Measurements from ENCODE around the gene MAP7.

The MAP7 gene

GRCh38 chr6:136544326-136544725 lies 5.9 kb downstream of the MAP7 start:
- no peak overlapping the region for H3K4me3 ChIP-seq (ENCODE audit: low read length)
- no peaks in the 10 kb centered on the region for H4K20me1 ChIP-seq (ENCODE audit: insufficient read depth, low read length)
- H3K4me2 ChIP-seq (ENCODE audit: low read length): no peak overlapping the region
- peaks cover 2% of the 10 kb centered on the region; the same call in 1 of the 2 replicates for H3K27me3 ChIP-seq (ENCODE audit: low read depth, low read length)
- no peaks in the 10 kb centered on the region for H3K79me2 ChIP-seq (ENCODE audit: low read length)
- H3K4me1 ChIP-seq (ENCODE audit: low read length): no peaks in the 10 kb centered on the region
- TF ChIP-seq, protein P1, sequence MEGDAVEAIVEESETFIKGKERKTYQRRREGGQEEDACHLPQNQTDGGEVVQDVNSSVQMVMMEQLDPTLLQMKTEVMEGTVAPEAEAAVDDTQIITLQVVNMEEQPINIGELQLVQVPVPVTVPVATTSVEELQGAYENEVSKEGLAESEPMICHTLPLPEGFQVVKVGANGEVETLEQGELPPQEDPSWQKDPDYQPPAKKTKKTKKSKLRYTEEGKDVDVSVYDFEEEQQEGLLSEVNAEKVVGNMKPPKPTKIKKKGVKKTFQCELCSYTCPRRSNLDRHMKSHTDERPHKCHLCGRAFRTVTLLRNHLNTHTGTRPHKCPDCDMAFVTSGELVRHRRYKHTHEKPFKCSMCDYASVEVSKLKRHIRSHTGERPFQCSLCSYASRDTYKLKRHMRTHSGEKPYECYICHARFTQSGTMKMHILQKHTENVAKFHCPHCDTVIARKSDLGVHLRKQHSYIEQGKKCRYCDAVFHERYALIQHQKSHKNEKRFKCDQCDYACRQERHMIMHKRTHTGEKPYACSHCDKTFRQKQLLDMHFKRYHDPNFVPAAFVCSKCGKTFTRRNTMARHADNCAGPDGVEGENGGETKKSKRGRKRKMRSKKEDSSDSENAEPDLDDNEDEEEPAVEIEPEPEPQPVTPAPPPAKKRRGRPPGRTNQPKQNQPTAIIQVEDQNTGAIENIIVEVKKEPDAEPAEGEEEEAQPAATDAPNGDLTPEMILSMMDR (IDR thresholded peaks at IDR 0.05; ENCODE audit: low read depth, low read length): no peak
- no peaks in the 10 kb centered on the region for H3K36me3 ChIP-seq (replicated peaks; ENCODE audit: low read depth, low read length)
- no peak overlapping the region for H2AFZ ChIP-seq (ENCODE audit: low read depth, low read length)
- H3K27ac ChIP-seq (ENCODE audit: low read length): no peak overlapping the region
- no peaks in the 10 kb centered on the region for H3K9me3 ChIP-seq (ENCODE audit: insufficient read depth, low read length)
- H3K9ac ChIP-seq (ENCODE audit: low read length): no peak overlapping the region

DNA sequence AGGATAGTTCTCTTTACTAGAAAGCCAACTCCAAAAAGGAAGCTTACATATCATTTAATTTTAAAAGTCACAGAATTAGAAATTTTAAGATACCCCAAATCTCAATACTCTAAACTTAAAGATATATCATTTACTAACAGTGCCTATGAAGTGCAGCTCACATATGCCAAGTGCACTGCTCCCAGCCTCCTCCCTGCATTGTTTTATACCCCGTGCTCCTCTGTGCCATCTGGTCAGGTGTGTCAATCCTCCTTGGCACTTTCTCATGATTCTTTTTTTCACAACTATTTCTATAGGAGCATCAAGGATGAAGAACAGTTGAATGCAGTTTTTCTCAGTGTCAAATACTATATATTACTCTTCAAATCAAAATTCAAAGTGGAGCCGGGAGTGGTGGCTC lies 8.8 kb downstream of the MAP7 start:
- no peak overlapping the region for H3K4me2 ChIP-seq (ENCODE audit: low read length)
- H3K27ac ChIP-seq (ENCODE audit: low read length): no peak overlapping the region
- no peaks in the 10 kb centered on the region for H3K4me1 ChIP-seq (ENCODE audit: low read length)
- H4K20me1 ChIP-seq (ENCODE audit: insufficient read depth, low read length): no peaks in the 10 kb centered on the region
- H2AFZ ChIP-seq (ENCODE audit: low read depth, low read length): no peak overlapping the region
- H3K9ac ChIP-seq (ENCODE audit: low read length): no peak overlapping the region
- H3K27me3 ChIP-seq (ENCODE audit: low read depth, low read length): peaks cover 2% of the 10 kb centered on the region; the same call in 1 of the 2 replicates
- no peaks in the 10 kb centered on the region for H3K79me2 ChIP-seq (ENCODE audit: low read length)
- TF ChIP-seq, protein P1 (IDR thresholded peaks at IDR 0.05; ENCODE audit: low read depth, low read length): no peak
- TF ChIP-seq EZH2phosphoT487 (IDR thresholded peaks at IDR 0.05; ENCODE audit: low read depth): no peak
- H3K36me3 ChIP-seq (replicated peaks; ENCODE audit: low read depth, low read length): no peaks in the 10 kb centered on the region
- no peak overlapping the region for H3K4me3 ChIP-seq (ENCODE audit: low read length)
- H3K9me3 ChIP-seq (ENCODE audit: insufficient read depth, low read length): no peaks in the 10 kb centered on the region

DNA sequence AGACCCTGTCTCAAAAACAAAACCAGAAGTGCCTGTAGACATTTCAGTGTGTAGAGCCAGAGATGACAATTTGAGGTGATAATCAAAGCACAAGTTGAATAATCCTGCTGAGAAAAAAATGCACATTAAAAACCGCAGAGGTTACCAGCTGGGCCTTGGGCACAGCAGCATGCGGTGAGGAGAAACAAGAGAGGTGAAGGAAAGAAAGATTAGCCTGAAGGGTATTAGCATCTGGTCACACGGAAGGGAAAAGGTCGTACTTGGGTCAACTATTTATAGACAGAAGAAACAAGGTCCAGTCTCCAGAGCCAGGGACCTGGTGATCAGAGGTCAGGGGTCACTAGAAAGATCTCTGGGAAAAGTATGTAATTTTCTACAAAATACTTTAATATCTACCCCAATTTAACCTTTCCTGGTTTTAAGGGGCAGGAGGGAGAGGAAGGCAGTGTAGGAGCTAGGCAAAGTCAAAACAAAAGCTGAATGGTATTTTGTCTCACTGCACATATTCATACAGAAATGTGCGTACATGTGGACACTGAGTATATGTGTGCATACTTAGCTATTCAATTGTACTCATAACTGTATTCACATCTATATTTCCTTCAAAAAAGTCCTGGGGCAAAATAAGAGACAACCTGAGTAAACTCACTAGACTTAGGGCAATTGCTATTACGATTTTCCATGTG lies 10.1 kb downstream of the MAP7 start:
- Histone ChIP-seq H3K4me1 (ENCODE audit: low read length) (no peaks in the 10 kb centered on the region), H3K36me3 (replicated peaks; ENCODE audit: low read depth, low read length) (no peaks in the 10 kb centered on the region)

DNA sequence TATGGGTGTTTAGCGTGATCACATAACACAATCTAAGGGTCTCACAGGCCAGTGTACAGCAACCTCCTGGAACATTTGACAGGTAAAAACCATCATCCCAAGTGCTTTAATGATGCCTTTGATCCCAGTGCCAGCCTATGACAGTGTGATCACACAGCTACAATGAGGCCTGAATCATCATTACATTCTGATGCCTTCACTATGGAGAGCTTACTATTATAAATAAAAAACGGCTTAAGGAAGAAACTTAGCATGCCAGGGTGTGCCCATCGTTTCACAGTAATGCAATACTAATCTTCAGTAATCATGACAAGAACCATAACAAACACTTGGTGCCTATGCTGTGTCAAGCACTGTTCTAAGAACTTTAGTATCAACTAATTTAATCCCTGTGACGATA lies 11.4 kb downstream of the MAP7 start:
- Histone ChIP-seq H3K27me3 (ENCODE audit: low read depth, low read length) (peaks cover 2% of the 10 kb centered on the region; the same call in 1 of the 2 replicates), H3K79me2 (ENCODE audit: low read length) (no peaks in the 10 kb centered on the region), H4K20me1 (ENCODE audit: insufficient read depth, low read length) (no peaks in the 10 kb centered on the region), H3K9me3 (ENCODE audit: insufficient read depth, low read length) (no peaks in the 10 kb centered on the region), H3K36me3 (replicated peaks; ENCODE audit: low read depth, low read length) (no peaks in the 10 kb centered on the region), H3K4me3 (ENCODE audit: low read length) (no peak overlapping the region), H2AFZ (ENCODE audit: low read depth, low read length) (no peak overlapping the region), H3K27ac (ENCODE audit: low read length) (no peak overlapping the region), H3K4me2 (ENCODE audit: low read length) (no peak overlapping the region), H3K9ac (ENCODE audit: low read length) (no peak overlapping the region), H3K4me1 (ENCODE audit: low read length) (no peaks in the 10 kb centered on the region)
- TF ChIP-seq EZH2phosphoT487 (IDR thresholded peaks at IDR 0.05; ENCODE audit: low read depth): no peak
- TF ChIP-seq, protein P1 (IDR thresholded peaks at IDR 0.05; ENCODE audit: low read depth, low read length): no peak

More for the DNA sequence above, 10.1 kb downstream of the MAP7 start:
- Histone ChIP-seq H3K9ac (ENCODE audit: low read length) (no peak overlapping the region), H3K4me3 (ENCODE audit: low read length) (no peak overlapping the region), H3K9me3 (ENCODE audit: insufficient read depth, low read length) (no peaks in the 10 kb centered on the region), H3K27me3 (ENCODE audit: low read depth, low read length) (peaks cover 2% of the 10 kb centered on the region; the same call in 1 of the 2 replicates), H3K27ac (ENCODE audit: low read length) (no peak overlapping the region), H3K79me2 (ENCODE audit: low read length) (no peaks in the 10 kb centered on the region), H4K20me1 (ENCODE audit: insufficient read depth, low read length) (no peaks in the 10 kb centered on the region), H2AFZ (ENCODE audit: low read depth, low read length) (no peak overlapping the region), H3K4me2 (ENCODE audit: low read length) (no peak overlapping the region)
- TF ChIP-seq, protein P1 (IDR thresholded peaks at IDR 0.05; ENCODE audit: low read depth, low read length): no peak
- no peak for TF ChIP-seq EZH2phosphoT487 (IDR thresholded peaks at IDR 0.05; ENCODE audit: low read depth)

All from OCI-LY3 (cell line).